ENCODE measurements around the gene GEMIN5. TPM values are rescaled to one million over a fixed set of nuclear protein-coding genes. Genes with fewer than 3 reads are reported as not detected.

Gene GEMIN5
- total and polyA plus RNA-seq, 2 donors from 2014 or later = 3.5 to 14.8 TPM

GRCh38 chr5:154863291-154864080 lies 74.5 kb downstream of the GEMIN5 start:
- no peak overlapping the region for H3K9ac ChIP-seq (ENCODE audit: low read length in 3 of 3)

GRCh38 chr5:154862766-154863165 lies 75.2 kb downstream of the GEMIN5 start:
- Histone ChIP-seq H3K4me3 (ENCODE audit: low read length in 3 of 3) (no peak overlapping the region), H3K27ac (ENCODE audit: low read depth in 2 of 2, low read length in 2 of 2) (no peak overlapping the region), H3K4me1 (ENCODE audit: control insufficient read depth in 2 of 3, insufficient read depth in 2 of 3, low read depth in 1 of 3, low read length in 3 of 3) (peaks cover 0 to 11% (median 2%) of the 10 kb centered on the region in 3 donors), H3K27me3 (ENCODE audit: control insufficient read depth, insufficient read depth, low read length) (no peaks in the 10 kb centered on the region), H3K36me3 (ENCODE audit: control insufficient read depth in 2 of 3, insufficient read depth in 3 of 3, low read length in 3 of 3) (peaks cover 0 to 24% (median 11%) of the 10 kb centered on the region in 3 donors), H3K9me3 (ENCODE audit: control insufficient read depth in 2 of 3, insufficient read depth in 1 of 3, low read length in 3 of 3) (no peaks in the 10 kb centered on the region), H3K9ac (ENCODE audit: low read length in 3 of 3) (no peak overlapping the region)
- DNase-seq (no peak), FAIRE-seq (no peak)
- TF ChIP-seq CTCF (IDR thresholded peaks at IDR 0.05; ENCODE audit: borderline replicate concordance, extremely low read depth, insufficient read depth) = no peak
- intact Hi-C loops (cut with DNase I) = no loop called here

More at GRCh38 chr5:154863291-154864080, 74.5 kb downstream of the GEMIN5 start:
- DNase-seq = peak in 1 of 5 donors; percentile 5
- FAIRE-seq = no peak
- Histone ChIP-seq H3K4me3 (ENCODE audit: low read length in 3 of 3) (no peak overlapping the region), H3K27me3 (ENCODE audit: control insufficient read depth, insufficient read depth, low read length) (no peaks in the 10 kb centered on the region), H3K4me1 (ENCODE audit: control insufficient read depth in 2 of 3, insufficient read depth in 2 of 3, low read depth in 1 of 3, low read length in 3 of 3) (peaks cover 0 to 11% (median 2%) of the 10 kb centered on the region in 3 donors), H3K36me3 (ENCODE audit: control insufficient read depth in 2 of 3, insufficient read depth in 3 of 3, low read length in 3 of 3) (peaks cover 0 to 24% (median 11%) of the 10 kb centered on the region in 3 donors), H3K27ac (ENCODE audit: low read depth in 2 of 2, low read length in 2 of 2) (no peak overlapping the region), H3K9me3 (ENCODE audit: control insufficient read depth in 2 of 3, insufficient read depth in 1 of 3, low read length in 3 of 3) (no peaks in the 10 kb centered on the region)
- no peak for TF ChIP-seq CTCF (IDR thresholded peaks at IDR 0.05; ENCODE audit: borderline replicate concordance, extremely low read depth, insufficient read depth)
- intact Hi-C loops (cut with DNase I) = no loop called here

- Histone ChIP-seq H3K9me3 (ENCODE audit: control insufficient read depth in 2 of 3, insufficient read depth in 1 of 3, low read length in 3 of 3) (no peaks in the 10 kb centered on the region), H3K27ac (ENCODE audit: low read depth in 2 of 2, low read length in 2 of 2) (no peak overlapping the region), H3K27me3 (ENCODE audit: control insufficient read depth, insufficient read depth, low read length) (no peaks in the 10 kb centered on the region), H3K4me3 (ENCODE audit: low read length in 3 of 3) (no peak overlapping the region), H3K36me3 (ENCODE audit: control insufficient read depth in 2 of 3, insufficient read depth in 3 of 3, low read length in 3 of 3) (peaks cover 0 to 20% (median 11%) of the 10 kb centered on the region in 3 donors), H3K9ac (ENCODE audit: low read length in 3 of 3) (no peak overlapping the region), H3K4me1 (ENCODE audit: control insufficient read depth in 2 of 3, insufficient read depth in 2 of 3, low read depth in 1 of 3, low read length in 3 of 3) (peaks cover 0 to 13% (median 2%) of the 10 kb centered on the region in 3 donors)
- DNase-seq (no peak), FAIRE-seq (no peak)
- no peak for TF ChIP-seq CTCF (IDR thresholded peaks at IDR 0.05; ENCODE audit: borderline replicate concordance, extremely low read depth, insufficient read depth)
- intact Hi-C loops (cut with DNase I) = no loop called here
These were observed 76.1 kb downstream of the GEMIN5 start for GRCh38 chr5:154861946-154862345.
